Cerebellar nuclear complex (tissue), 1 donor: ENCODE measurements around the gene TRAPPC6A.

Source experiments
- DNase-seq, 2 experiments: peaks; one replicate each; lab custom pipeline; 2025; lab: John Stamatoyannopoulos, UW

The TRAPPC6A gene

DNA sequence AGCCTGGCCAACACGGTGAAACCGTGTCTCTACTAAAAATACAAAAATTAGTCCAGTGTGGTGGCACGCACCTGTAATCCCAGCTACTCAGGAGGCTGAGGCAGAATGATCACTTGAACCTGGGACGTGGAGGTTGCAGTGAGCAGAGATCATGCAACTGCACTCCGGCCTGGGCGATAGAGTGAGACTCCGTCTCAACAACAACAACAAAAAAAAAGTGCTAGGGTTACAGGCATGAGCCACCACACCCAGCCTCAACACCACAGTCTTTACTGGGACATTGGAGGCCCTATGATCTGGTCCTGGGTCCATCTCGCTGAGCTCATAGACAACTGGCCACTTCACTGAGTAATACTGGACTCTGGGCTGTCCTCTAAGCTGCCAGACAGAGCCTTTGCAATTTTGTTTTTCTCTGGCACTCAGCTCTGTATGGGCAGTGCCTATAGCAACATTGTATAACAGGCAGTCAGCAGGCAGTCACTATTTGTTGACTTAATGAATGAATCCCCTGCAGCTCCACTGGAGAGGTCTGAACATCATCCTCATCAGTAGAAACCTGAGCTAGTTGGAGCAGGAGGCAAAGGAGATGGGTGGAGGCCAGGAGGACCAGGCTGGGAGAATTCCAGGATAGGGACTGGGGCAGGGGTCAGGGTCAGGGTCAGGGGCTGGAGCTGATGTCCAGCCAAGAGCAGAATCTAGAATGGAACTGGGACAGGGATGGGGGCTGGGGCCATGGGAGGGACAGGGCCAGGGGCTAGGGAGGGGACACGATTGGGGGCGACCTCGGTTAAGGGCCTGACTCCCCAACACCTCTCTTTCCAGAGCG, 8.7 kb upstream of the TRAPPC6A start:
- no peak for DNase-seq

DNA sequence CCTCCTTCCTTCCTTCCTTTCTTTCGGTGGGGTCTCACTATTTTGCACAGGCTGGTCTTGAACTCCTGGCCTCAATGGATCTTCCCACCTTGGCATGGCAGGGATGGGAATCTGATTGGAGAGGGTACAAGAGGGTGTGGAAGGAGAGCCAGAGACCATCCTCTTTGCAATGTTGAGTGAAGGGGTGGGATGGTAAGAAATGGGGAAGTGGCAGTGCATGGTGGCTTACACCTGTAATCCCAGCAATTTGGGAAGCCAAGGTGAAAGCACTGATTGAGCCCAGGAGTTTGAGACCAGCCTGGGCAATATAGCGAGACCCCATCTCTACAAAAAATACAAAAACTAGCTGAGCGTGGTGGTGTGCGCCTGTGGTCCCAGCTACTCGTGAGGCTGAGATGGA, 6.1 kb upstream of the TRAPPC6A start:
- no peak for DNase-seq

- DNase-seq, result no peak
These were observed 4.7 kb upstream of the TRAPPC6A start for GRCh38 chr19:45182758-45183157.

DNA sequence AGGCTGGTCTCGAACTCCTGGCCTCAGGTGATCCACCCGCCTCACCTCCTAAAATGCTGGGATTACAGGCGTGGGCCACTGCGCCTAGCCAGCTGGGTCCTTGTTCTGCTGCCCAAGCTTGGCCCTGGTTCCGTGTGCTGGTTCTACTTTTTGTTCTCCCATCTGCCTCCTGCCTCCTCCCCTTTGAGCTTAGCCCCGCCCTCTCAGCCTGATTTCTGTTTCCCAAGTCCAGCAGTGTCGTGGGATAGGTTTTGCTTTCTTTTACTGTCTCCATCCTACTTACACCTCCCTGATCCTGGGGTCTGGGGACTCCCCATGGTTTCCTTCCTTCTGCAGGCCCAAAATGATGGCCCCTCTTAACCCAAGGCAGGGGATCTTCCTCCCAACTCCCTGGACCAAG, 2.9 kb upstream of the TRAPPC6A start:
- no peak for DNase-seq

- no peak for DNase-seq
These were observed 1.9 kb upstream of the TRAPPC6A start for GRCh38 chr19:45179892-45180370.

GRCh38 chr19:45179072-45179891, 1.2 kb upstream of the TRAPPC6A start:
- DNase-seq, result no peak

- DNase-seq, result peak; percentile 98
These were observed 430 bp upstream of the TRAPPC6A start, which contains the start of gene BLOC1S3 for GRCh38 chr19:45178262-45179071. Gene BLOC1S3, plus strand, starts transcription at chr19:45178784. Its CDS starts 513 bp downstream, at chr19:45179297.

DNA sequence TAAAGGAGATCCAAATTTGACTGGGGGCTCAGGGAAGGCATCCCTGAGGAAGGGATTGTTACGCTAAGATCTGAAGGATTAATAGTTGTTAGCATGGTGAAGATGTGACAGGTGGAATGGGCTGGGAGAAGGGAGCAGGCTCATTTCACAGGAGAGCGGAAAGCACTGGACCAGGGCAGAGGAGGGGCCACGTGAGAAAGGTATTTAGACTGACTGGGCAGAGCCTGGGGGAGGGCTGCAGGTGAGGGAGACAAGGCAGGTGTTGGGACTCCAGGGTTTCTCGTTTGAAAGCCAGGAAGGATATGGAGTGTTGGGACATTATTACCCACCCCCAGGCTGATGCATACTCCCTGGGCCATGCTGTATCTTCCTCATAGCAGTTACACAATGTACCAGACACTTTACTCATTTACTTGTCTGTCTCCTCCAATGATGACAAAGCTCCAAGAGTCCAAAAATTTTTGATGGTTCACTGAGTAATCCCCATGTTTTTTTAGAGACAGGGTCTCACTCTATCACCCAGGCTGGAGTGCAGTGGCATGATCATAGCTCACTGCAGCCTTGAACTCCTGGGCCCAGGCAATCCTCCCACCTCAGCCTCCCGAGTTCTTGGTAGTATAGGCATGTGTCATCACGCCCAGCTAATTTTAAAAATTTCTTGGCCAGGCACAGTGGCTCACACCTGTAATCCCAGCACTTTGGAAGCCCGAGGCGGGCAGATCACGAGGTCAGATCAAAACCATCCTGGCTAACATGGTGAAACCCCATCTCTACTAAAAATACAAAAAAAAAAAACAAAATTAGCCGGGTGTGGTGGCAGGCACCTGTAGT, 2.3 kb downstream of the TRAPPC6A start:
- DNase-seq, result no peak

GRCh38 chr19:45173816-45174215, 4.2 kb downstream of the TRAPPC6A start:
- DNase-seq, result no peak

GRCh38 chr19:45172611-45173208, 5.3 kb downstream of the TRAPPC6A start:
- DNase-seq, result no peak

- DNase-seq, result no peak
These were observed 5.9 kb downstream of the TRAPPC6A start for GRCh38 chr19:45172173-45172572.

- DNase-seq, result no peak
These were observed 6.8 kb downstream of the TRAPPC6A start for GRCh38 chr19:45171211-45171623.

DNA sequence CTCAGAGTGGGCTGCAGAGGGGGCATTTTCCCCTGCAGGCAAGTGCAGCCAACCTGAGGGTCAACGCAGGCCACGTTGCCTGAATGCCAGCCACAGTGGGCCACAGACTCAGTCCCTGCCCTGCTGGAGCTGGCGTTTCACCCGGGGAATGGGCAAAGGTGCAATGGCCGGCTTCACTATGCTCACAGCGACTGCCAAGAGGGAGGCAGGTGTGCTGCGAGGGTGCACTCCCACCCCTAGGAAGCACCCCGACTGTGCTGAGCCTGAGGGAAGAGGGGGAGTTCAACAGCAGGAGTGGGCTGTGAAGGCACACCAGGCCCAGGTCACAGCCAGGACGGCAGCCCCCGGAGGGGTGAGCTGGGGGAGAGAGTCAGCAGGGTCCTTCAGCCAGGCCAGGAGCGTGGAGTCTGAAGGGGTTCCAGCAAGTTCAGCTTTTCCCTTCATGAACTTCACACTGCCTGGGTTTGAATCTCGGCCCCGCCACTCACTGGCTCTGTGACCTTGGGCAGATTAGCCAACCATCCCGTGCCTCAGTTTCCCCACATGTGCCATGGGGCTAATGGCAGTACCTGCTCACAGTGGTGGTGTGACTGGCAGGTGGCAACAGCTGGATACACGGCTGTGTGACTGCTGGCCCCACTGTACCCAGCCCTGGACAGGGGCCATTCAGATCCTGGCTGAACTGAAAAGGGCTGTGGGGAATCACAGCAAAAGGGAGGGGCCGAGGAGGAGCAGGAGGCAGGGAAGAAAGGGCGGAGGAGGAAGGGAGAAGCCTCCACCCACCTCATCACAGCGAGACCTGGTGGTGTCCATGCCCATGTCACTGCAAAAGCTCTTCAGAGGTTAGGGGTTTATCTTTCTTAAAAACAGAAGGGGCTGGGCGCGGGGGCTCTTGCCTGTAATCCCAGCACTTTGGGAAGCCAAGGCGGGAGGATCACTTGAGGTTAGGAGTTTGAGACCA, 7.6 kb downstream of the TRAPPC6A start:
- no peak for DNase-seq

DNA sequence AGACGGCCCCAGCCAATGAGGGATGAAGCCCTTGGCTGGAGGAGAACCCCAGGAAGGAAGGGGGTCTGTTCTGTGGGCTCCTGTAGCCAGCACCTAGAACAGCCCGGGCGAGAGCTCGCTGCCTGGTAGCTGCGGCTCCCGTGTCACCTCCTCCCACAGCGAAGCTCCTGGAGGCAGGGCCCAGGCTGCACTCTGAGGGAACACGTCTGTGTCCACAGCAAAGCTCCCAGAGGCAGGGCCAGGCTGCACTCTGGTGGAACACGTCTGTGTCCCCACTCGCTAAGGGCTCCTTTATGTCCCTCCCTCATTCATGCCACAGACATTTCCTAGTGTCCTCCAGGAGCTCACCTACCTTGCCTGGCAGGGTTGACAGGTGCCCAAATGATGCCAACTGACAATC, 8.4 kb downstream of the TRAPPC6A start:
- DNase-seq, result no peak

DNA sequence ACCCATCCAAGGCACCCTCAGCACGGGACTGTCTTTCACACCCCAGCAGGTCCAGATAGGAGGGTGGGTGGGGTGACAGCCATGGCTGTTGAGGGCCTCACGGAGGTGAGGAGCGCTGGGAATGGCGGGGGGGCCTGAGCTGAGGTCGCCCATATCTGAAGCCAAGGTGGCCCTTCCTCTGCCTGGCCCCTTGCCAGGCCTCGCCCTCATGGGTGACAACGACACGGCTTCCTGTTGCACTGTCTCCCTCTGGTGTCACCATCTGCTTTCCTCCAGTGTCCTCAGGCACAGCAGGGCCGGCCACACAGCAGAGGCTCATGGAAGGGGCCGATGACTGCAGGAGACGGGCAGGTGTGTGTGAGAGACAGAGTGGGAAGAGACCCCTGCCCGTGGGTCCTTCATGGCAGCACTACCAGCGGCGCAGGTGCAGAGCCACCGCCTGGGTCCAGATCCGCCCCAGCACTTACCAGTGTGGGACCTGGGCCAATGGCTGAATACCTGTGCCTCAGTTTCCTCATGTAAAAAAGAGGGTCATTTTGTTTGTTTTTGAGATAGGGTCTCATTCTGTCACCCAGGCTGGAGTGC, 9.2 kb downstream of the TRAPPC6A start:
- no peak for DNase-seq

- DNase-seq, result no peak
These were observed 11.2 kb downstream of the TRAPPC6A start for GRCh38 chr19:45166723-45167252.

DNA sequence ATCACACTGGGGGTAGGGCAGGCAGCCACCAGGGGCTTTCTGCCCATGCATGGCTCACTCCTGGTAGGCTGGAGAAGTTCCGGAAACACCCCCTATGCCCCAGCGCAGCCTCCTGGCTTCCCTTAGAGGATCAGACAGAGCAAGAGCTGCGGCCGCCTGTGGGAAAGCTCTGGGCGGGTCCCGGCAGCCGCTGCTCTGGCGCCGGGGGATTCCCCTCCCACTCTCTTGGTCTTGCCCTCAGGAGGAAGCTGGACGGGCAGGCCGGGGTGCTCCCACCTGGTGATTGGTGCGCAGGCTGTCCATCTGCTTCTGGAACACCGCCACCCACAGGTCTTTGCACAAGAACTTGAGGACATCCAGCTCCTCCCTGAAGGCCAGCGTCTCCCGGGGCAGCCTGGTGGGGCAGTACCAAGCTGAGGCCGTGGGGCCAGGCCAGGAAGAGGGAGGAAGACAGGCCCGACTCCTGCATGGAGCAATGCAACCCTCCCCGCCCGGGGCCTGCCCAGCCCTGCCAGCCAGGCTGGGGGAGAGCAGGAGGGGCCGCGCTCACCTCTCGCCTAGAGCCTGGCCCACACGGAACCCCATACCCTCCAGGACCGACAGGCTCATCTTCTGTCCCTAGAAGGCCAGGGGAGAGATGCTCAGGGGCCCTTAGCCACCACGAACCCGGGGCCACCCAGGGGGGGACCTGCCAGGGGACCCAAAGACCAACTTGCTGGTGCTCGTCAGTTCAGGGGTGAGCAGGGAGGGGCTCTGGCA, 13.3 kb downstream of the TRAPPC6A start:
- no peak for DNase-seq
